Trophoblast cell (in vitro differentiated cells and primary cell): ENCODE data around the gene YAP1.
A peak's percentile ranks its signal among the peaks of the same experiment; 100 is the strongest.

Experiments used
- DNase-seq, 2 donors: peaks; one replicate each; pipeline ENCODE4 v3.0.0-alpha.2; 2016
- H2AFZ ChIP-seq: 2 replicates; pipeline ENCODE4 v1.6.1; 2013; ENCODE audit warnings: low read length, moderate library complexity, mild to moderate bottlenecking; ENCODE audit not compliant: insufficient read depth, poor library complexity
- H2AK5ac ChIP-seq: 2 replicates; pipeline ENCODE4 v1.6.1; 2013; ENCODE audit warnings: mild to moderate bottlenecking, low read length
- H2BK120ac ChIP-seq: 2 replicates; pipeline ENCODE4 v1.6.1; 2013; ENCODE audit warnings: low read length, mild to moderate bottlenecking, moderate library complexity; ENCODE audit not compliant: insufficient read depth, poor library complexity
- H2BK12ac ChIP-seq: 2 replicates; pipeline ENCODE4 v1.6.1; 2013; ENCODE audit warnings: mild to moderate bottlenecking, low read length, moderate library complexity
- H2BK5ac ChIP-seq: 2 replicates; pipeline ENCODE4 v1.6.1; 2013; ENCODE audit warnings: low read length, low read depth, moderate library complexity, mild to moderate bottlenecking; ENCODE audit not compliant: poor library complexity
- H3K14ac ChIP-seq: 2 replicates; pipeline ENCODE4 v1.6.1; 2013; ENCODE audit warnings: mild to moderate bottlenecking, low read length
- H3K18ac ChIP-seq: 2 replicates; pipeline ENCODE4 v1.6.1; 2013; ENCODE audit warnings: mild to moderate bottlenecking, low read length
- H3K23ac ChIP-seq: 2 replicates; pipeline ENCODE4 v1.6.1; 2013; ENCODE audit warnings: low read length
- H3K27ac ChIP-seq: 2 replicates; pipeline ENCODE4 v1.5.1; 2013; ENCODE audit warnings: low read depth, mild to moderate bottlenecking, inconsistent platforms, low read length, moderate library complexity
- H3K27me3 ChIP-seq: 2 replicates; pipeline ENCODE4 v1.6.1; 2013; ENCODE audit warnings: inconsistent platforms, mild to moderate bottlenecking, low read length, moderate library complexity; ENCODE audit not compliant: insufficient read depth
- H3K36me3 ChIP-seq, 2 experiments: 1 replicate in 1 of 2; 2 replicates in 1 of 2; pipeline ENCODE4 v1.6.1; 2013; ENCODE audit warnings: low read length in 2 of 2, mild to moderate bottlenecking in 2 of 2, moderate library complexity in 1 of 2; ENCODE audit not compliant: insufficient read depth in 2 of 2, control insufficient read depth in 1 of 2
- H3K4ac ChIP-seq: 2 replicates; pipeline ENCODE4 v1.6.1; 2013; ENCODE audit warnings: low read depth, mild to moderate bottlenecking, low read length, moderate library complexity
- H3K4me1 ChIP-seq, 2 experiments: 1 replicate in 1 of 2; 2 replicates in 1 of 2; pipeline ENCODE4 v1.6.1; 2013; ENCODE audit warnings: low read length in 2 of 2, mild to moderate bottlenecking in 2 of 2, moderate library complexity in 1 of 2; ENCODE audit not compliant: insufficient read depth in 2 of 2, control insufficient read depth in 1 of 2
- H3K4me2 ChIP-seq: 2 replicates; pipeline ENCODE4 v1.6.1; 2013; ENCODE audit warnings: inconsistent platforms, mild to moderate bottlenecking, low read length, moderate library complexity
- H3K4me3 ChIP-seq: 2 replicates; pipeline ENCODE4 v1.5.1; 2013; ENCODE audit warnings: mild to moderate bottlenecking, low read depth, low read length, inconsistent platforms
- H3K79me1 ChIP-seq: one replicate; pipeline ENCODE4 v1.6.1; 2013; ENCODE audit warnings: low read length
- H3K79me2 ChIP-seq: 2 replicates; pipeline ENCODE4 v1.6.1; 2013; ENCODE audit warnings: low read length, mild to moderate bottlenecking; ENCODE audit not compliant: control insufficient read depth, insufficient read depth, poor library complexity
- H3K9ac ChIP-seq: 2 replicates; pipeline ENCODE4 v1.6.1; 2013; ENCODE audit warnings: mild to moderate bottlenecking, low read length
- H3K9me3 ChIP-seq: 2 replicates; pipeline ENCODE4 v1.6.1; 2013; ENCODE audit warnings: low read depth, mild to moderate bottlenecking, control low read depth, inconsistent platforms, low read length; ENCODE audit not compliant: insufficient read depth
- H4K12ac ChIP-seq: 2 replicates; pipeline ENCODE4 v1.6.1; 2013; ENCODE audit warnings: low read depth, mild to moderate bottlenecking, low read length, moderate library complexity
- H4K8ac ChIP-seq: 2 replicates; pipeline ENCODE4 v1.6.1; 2013; ENCODE audit warnings: low read depth, mild to moderate bottlenecking, low read length, moderate library complexity
- H4K91ac ChIP-seq: one replicate; pipeline ENCODE4 v1.6.1; 2013; ENCODE audit warnings: low read depth, mild to moderate bottlenecking, low read length, moderate library complexity
- WGBS: extraction: QIAGEN DNeasy Blood & Tissue Kit; methylation state at CpG from one replicate; pipeline ENCODE4 v1.1.7; 2013; ENCODE audit warnings: missing lambda C conversion rate; ENCODE audit not compliant: insufficient read length, insufficient coverage; ENCODE audit errors: extremely low coverage; 5-methylcytosine and 5-hydroxymethylcytosine counted together

The YAP1 gene

GRCh38 chr11:102081313-102081712, 28.9 kb upstream of the YAP1 start:
- no CpG with 5 or more reads among the region's 7 CpGs for WGBS
- Histone ChIP-seq H4K8ac (no peak overlapping the region), H4K91ac (no peak overlapping the region), H3K4me2 (no peak overlapping the region), H3K14ac (no peak overlapping the region), H3K27me3 (no peaks in the 10 kb centered on the region), H3K9ac (no peak overlapping the region), H3K23ac (no peak overlapping the region), H2AK5ac (no peak overlapping the region), H3K36me3 (no peaks in the 10 kb centered on the region), H3K4ac (no peak overlapping the region), H3K4me1 (peaks cover 2 to 4% of the 10 kb centered on the region in 2 experiments), H3K27ac (no peak overlapping the region), H4K12ac (no peak overlapping the region), H3K9me3 (no peaks in the 10 kb centered on the region), H3K79me1 (no peaks in the 10 kb centered on the region), H2AFZ (no peak overlapping the region), H3K79me2 (no peaks in the 10 kb centered on the region), H3K4me3 (no peak overlapping the region), H2BK120ac (no peak overlapping the region), H2BK12ac (no peak overlapping the region), H2BK5ac (no peak overlapping the region), H3K18ac (no peak overlapping the region)
- DNase-seq = no peak

DNA sequence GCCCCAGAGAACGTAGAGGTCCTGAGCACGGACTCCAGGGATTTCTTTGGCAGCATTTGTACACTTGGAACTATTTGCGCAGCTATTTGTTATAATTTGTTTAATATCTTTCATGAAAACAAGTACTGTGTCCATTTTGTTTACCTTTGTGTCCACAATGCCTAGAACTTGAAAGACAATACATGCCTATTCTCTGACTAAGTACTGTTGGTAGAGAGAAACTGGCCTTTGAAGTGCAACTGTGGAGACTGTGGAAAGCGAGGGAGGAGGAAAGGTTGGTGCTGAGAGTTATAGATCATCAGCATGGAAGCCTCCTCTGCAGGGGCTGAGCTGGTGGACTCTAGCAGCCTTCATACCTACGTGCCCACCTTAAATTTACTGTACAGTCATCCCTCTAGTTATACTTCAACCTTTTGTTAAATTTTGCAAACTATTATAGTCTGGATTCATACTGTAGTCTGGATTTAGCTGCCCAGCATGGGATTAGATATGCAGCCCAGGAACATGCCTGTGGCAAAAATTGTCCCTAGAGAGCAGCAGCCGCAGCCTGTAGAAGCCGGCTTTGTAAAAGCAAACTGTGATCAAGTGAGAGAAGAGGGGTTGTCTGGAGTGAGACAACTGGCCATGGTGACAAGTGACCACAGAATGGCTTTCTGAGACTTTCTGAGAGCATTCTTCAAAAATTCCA, 24.2 kb upstream of the YAP1 start:
- H3K79me1 ChIP-seq = no peaks in the 10 kb centered on the region
- no peak overlapping the region for H3K4me2 ChIP-seq
- no peak overlapping the region for H3K27ac ChIP-seq
- no peak overlapping the region for H3K4ac ChIP-seq
- no peaks in the 10 kb centered on the region for H3K36me3 ChIP-seq
- H3K9me3 ChIP-seq = no peaks in the 10 kb centered on the region
- no peak overlapping the region for H2BK5ac ChIP-seq
- peaks cover 2 to 4% of the 10 kb centered on the region in 2 experiments for H3K4me1 ChIP-seq
- peak in 1 of 2 donors; percentile 41 for DNase-seq
- no peak overlapping the region for H4K91ac ChIP-seq
- H3K9ac ChIP-seq = no peak overlapping the region
- no peak overlapping the region for H2AFZ ChIP-seq
- H3K27me3 ChIP-seq = no peaks in the 10 kb centered on the region
- H4K8ac ChIP-seq = no peak overlapping the region
- no peak overlapping the region for H2BK12ac ChIP-seq
- no peak overlapping the region for H3K4me3 ChIP-seq
- no peak overlapping the region for H2BK120ac ChIP-seq
- no peak overlapping the region for H3K18ac ChIP-seq
- no peak overlapping the region for H3K14ac ChIP-seq
- no peaks in the 10 kb centered on the region for H3K79me2 ChIP-seq
- no peak overlapping the region for H3K23ac ChIP-seq
- no peak overlapping the region for H4K12ac ChIP-seq
- no peak overlapping the region for H2AK5ac ChIP-seq
- WGBS = no CpG with 5 or more reads among the region's 7 CpGs

DNA sequence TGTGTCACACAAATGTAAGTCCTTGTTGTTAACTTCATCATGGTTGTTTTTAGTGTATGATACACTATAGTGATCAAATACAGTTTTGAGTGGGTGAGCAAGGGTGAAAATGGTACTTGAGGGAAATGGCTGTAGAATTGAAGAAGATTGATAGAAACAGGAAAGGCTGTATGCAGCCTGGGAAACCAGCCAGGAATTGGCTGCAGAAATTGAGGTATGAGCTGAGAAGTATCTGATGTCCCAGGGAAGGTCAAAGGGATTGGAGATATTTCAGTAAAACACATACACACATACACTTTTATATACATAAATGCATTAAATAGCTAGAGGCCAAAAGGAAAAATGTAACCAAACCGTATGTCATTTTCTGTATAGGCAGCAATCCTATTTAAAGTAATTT, 13.1 kb upstream of the YAP1 start:
- WGBS = no CpG with 5 or more reads among the region's 1 CpG
- Histone ChIP-seq H2BK5ac (no peak overlapping the region), H3K27ac (no peak overlapping the region)

GRCh38 chr11:102099755-102100154, 10.5 kb upstream of the YAP1 start:
- H4K8ac ChIP-seq = no peak overlapping the region
- H3K27me3 ChIP-seq = no peaks in the 10 kb centered on the region
- H3K27ac ChIP-seq = no peak overlapping the region
- H3K79me1 ChIP-seq = no peaks in the 10 kb centered on the region
- no peak overlapping the region for H4K91ac ChIP-seq
- no peak overlapping the region for H2AFZ ChIP-seq
- no peak overlapping the region for H2BK120ac ChIP-seq
- no peak overlapping the region for H3K14ac ChIP-seq
- no peak overlapping the region for H2BK5ac ChIP-seq
- H3K4ac ChIP-seq = no peak overlapping the region
- H4K12ac ChIP-seq = no peak overlapping the region
- WGBS = no CpG with 5 or more reads among the region's 2 CpGs
- H3K23ac ChIP-seq = no peak overlapping the region
- no peaks in the 10 kb centered on the region for H3K36me3 ChIP-seq
- H2BK12ac ChIP-seq = no peak overlapping the region
- H3K9ac ChIP-seq = no peak overlapping the region
- no peaks in the 10 kb centered on the region for H3K79me2 ChIP-seq
- no peak for DNase-seq
- H3K4me3 ChIP-seq = no peak overlapping the region
- H3K4me1 ChIP-seq = no peaks in the 10 kb centered on the region
- no peak overlapping the region for H3K18ac ChIP-seq
- no peaks in the 10 kb centered on the region for H3K9me3 ChIP-seq
- no peak overlapping the region for H2AK5ac ChIP-seq
- H3K4me2 ChIP-seq = no peak overlapping the region

More for the DNA sequence above, 13.1 kb upstream of the YAP1 start:
- no peak overlapping the region for H3K23ac ChIP-seq
- no peaks in the 10 kb centered on the region for H3K36me3 ChIP-seq
- H2AFZ ChIP-seq = no peak overlapping the region
- H3K9ac ChIP-seq = no peak overlapping the region
- no peaks in the 10 kb centered on the region for H3K9me3 ChIP-seq
- H3K14ac ChIP-seq = no peak overlapping the region
- H3K4me3 ChIP-seq = no peak overlapping the region
- no peaks in the 10 kb centered on the region for H3K79me2 ChIP-seq
- no peak overlapping the region for H4K91ac ChIP-seq
- no peak overlapping the region for H4K12ac ChIP-seq
- no peaks in the 10 kb centered on the region for H3K79me1 ChIP-seq
- no peaks in the 10 kb centered on the region for H3K4me1 ChIP-seq
- no peak for DNase-seq
- no peak overlapping the region for H3K4ac ChIP-seq
- no peak overlapping the region for H4K8ac ChIP-seq
- no peak overlapping the region for H2AK5ac ChIP-seq
- H3K27me3 ChIP-seq = no peaks in the 10 kb centered on the region
- no peak overlapping the region for H2BK120ac ChIP-seq
- H3K4me2 ChIP-seq = no peak overlapping the region
- no peak overlapping the region for H3K18ac ChIP-seq
- H2BK12ac ChIP-seq = no peak overlapping the region
